ENCODE data around the gene P3H2.

The P3H2 gene

DNA sequence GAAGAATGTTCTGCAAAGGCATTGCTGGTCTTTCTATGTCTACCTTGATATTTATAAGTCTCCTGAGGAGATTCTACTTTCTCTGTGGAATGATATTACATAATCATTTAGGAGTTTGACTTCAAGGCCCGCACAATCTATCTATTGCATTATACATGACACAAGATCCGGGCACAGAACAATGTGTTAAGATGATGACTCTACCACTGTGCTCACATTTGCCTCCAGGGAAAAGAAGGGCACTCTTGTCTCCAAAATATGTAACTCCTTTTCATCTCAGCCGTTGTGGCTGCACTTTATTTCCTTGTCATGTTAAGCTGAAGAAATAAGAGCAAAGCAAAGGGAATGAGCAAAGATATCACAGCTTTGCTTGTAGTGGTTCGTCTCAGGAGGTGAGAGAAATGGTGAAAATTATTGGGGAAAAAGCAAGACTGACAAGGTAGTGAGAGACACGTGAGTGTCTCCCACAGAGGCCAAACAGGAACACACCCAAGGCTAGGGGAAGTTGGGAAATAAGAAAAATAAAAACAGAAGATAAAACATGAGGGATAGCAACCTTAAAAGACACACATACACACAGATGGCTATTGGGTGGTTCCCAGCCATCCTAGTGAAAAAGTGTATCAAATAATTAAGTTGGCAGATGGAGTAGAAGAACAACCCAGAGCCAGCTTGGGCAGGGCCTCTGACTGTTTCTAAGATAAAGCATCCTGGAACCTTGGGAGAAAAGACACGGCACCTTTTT is 184.3 kb downstream of the P3H2 start:
- peak; percentile 48 for DNase-seq

- DNase-seq = no peak
Observed at GRCh38 chr3:189927975-189928895, 192.5 kb downstream of the P3H2 start.

DNA sequence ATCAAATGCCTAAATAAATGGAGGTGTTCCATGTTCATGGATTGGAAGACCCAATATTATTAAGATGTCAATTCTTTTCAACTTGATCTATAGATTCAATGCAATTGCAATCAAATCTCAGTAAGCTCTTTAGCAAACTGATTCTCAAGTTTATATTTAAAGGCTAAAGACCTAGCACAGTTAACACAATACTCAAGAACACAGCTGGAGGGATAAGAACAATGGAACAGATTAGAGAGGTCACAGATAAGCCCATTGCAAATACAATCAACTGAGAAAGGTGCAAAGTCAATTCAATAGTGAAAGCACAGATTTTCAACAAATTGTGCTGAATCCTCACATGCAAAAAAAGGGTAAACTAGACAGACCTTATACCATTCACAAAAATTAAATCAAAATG is 198.9 kb downstream of the P3H2 start:
- DNase-seq = no peak

GRCh38 chr3:189914799-189915198 is 205.9 kb downstream of the P3H2 start:
- DNase-seq = no peak

DNA sequence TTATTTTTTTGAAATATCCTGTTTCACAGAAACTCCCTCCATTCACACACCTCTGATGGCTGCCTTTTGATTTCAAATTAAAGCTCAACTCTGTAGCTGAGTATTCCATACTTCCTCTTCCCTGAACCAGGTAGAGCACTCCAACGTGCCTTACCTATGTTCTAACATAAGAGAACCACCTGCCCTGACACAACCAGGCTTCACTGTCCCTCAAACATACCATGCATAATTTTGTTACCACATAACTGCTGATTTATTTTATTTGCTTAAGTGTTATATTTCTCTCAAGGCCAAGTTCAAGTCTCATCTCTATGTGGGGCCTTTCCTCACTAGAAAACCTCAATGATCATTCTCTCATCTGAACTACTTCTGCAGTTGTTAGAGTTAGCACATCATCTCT is 209.7 kb downstream of the P3H2 start:
- DNase-seq = no peak

DNA sequence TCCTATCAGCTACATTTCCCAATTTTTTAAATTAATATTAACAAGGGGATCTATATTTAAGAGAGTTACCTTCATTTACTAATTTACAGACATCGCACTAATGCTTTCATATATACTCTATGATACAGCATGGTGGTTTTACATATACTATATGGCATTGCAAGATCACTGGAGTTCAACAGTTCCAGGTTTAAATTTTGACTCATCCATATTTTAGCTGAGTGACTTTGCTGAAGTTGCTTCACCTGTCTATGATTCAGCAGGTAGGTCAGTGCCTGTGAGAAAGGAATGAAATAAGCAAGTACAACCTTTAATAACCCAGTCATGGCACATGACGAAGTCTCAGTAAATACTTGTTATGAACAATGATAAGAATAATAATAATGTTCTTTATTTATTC is 211.1 kb downstream of the P3H2 start:
- no peak for DNase-seq

DNA sequence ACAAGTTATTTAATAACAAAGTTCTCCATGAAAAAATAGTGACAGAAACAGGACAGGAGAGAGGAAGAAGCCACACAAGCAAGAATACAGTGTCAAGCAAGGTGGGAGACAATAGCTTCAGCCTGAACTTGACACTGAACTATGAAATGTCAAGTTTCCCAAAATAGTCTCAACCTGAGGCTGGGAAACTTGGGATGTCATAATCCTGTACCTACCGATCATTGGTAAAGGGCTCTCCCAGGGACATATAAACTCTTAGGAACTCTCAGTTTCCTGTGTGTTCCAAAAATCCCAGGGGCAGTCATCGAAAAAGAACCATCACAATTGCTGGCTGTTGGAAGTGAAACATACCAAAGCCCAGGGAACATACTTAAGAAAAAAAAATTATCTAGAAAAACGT is 211.6 kb downstream of the P3H2 start:
- DNase-seq = no peak

DNA sequence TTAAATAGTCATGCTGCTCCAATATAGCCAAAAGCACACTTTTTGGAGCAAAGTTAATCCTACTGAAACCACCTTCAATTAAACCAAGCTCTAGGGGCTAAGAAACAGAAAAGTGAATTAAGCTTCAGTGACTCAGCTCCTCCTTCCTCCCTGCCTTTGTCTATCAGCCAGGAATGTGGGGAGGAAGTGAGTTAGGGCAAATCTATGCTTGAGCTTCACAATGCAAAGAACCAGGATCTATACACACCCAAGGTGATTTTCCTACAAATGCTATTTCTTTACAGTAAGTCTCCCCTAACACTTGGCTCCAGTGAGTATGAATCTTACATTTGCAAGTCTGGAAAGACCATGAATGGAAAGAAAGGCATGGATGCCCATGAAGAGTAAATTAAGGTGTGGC is 212.1 kb downstream of the P3H2 start:
- no peak for DNase-seq

DNA sequence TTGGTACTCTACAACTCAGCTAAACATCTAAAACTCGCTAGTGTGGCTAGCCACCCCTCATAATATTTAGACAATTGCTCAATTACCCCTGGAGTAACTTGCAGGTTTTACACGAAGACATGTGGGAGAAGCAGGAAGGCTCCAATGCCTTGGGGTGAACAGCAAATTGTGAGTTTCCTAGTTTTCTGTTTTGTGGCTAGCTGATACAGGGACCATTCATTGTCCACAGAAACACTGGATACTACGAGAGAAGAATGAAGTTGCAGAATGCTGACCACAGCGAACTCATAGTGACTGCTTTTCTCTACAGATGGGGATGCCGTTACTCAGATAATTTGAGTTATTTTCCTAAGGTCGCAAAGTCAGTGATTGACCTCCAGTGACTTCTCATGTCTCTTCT is 212.9 kb downstream of the P3H2 start:
- DNase-seq = no peak

All from NCI-H2171 (cell line).